Right atrium auricular region (tissue), 2 donors: Measurements from ENCODE around the gene MGAT4C. TPM values are rescaled to one million over a fixed set of nuclear protein-coding genes. Genes with fewer than 3 reads are reported as not detected.

Experiments used
- DNase-seq: peaks from one replicate; pipeline ENCODE4 v3.0.0-alpha.2; 2019; ENCODE audit warnings: low spot score
- H3K27ac ChIP-seq, 2 donors: fragments of 200-600 bp; sonication (generic); 1 replicate in 1 of 2; 2 replicates in 1 of 2; pipeline ENCODE4 v1.5.1; 2016 to 2019
- H3K27me3 ChIP-seq, 2 donors: fragments of 200-600 bp; sonication (generic); one replicate each; pipeline versions ENCODE4 v1.5.1 to v1.6.0; 2017 to 2019
- H3K36me3 ChIP-seq: fragments of 200-600 bp; sonication (generic); one replicate; pipeline ENCODE4 v1.5.1; 2016
- H3K4me1 ChIP-seq, 2 donors: fragments of 200-600 bp; sonication (generic); one replicate each; pipeline versions ENCODE4 v1.5.1 to v1.6.0; 2017 to 2019
- H3K4me3 ChIP-seq, 2 donors: fragments of 200-600 bp; sonication (generic); 1 replicate in 1 of 2; 2 replicates in 1 of 2; pipeline ENCODE4 v1.5.1; 2017 to 2019; ENCODE audit warnings: mild to moderate bottlenecking in 1 of 2, moderate library complexity in 1 of 2
- H3K9me3 ChIP-seq, 2 donors: fragments of 200-600 bp; sonication (generic); one replicate each; pipeline ENCODE4 v1.5.1; 2019
- CTCF ChIP-seq, 2 donors: fragments of 200-600 bp; sonication (generic); IDR thresholded peaks; one replicate each; pipeline ENCODE4 v1.5.1; 2019; ENCODE audit warnings: antibody characterized with exemption in 2 of 2
- total RNA-seq, 2 donors: library from RNA; depleted of rRNA; stranded (reverse); fragments of >200 nt; gene quantifications; one replicate each; pipeline ENCODE4 v1.1.0, GENCODE V29; 2016

Gene MGAT4C
- total RNA-seq, 2 donors from 2014 or later = 2.1 to 3.2 TPM

GRCh38 chr12:85993746-85994145 lies 262.4 kb downstream of the MGAT4C start:
- no peak for DNase-seq
- Histone ChIP-seq H3K4me1 (no peaks in the 10 kb centered on the region), H3K36me3 (no peaks in the 10 kb centered on the region), H3K27ac (no peak overlapping the region), H3K27me3 (no peaks in the 10 kb centered on the region), H3K9me3 (peaks cover 0 to 22% of the 10 kb centered on the region in 2 donors), H3K4me3 (no peak overlapping the region)
- no peak for TF ChIP-seq CTCF (IDR thresholded peaks at IDR 0.05)

DNA sequence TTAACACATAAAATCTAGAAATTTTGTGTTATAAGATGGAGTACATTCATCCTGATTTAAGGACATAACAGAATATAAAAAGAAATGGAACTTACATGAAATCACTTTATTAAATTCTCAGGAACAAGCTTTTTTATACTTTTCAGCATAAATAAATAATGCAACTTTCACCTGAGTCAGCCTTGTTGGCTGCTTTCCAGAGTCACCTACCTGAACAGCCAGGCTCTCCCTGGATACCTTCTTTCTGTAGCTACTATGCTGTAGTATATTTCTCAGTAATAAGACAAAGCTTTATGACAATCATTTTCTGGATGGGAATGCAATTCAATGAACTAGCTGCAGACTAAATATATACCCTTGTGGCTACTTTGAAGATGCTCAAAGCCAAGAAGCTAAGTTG lies 270.2 kb downstream of the MGAT4C start:
- no peak for DNase-seq
- no peaks in the 10 kb centered on the region for H3K4me1 ChIP-seq
- no peak overlapping the region for H3K4me3 ChIP-seq
- no peak for TF ChIP-seq CTCF (IDR thresholded peaks at IDR 0.05)
- no peaks in the 10 kb centered on the region for H3K9me3 ChIP-seq
- no peak overlapping the region for H3K27ac ChIP-seq
- no peaks in the 10 kb centered on the region for H3K27me3 ChIP-seq
- no peaks in the 10 kb centered on the region for H3K36me3 ChIP-seq

GRCh38 chr12:85983601-85984000 lies 272.6 kb downstream of the MGAT4C start:
- Histone ChIP-seq H3K9me3 (no peaks in the 10 kb centered on the region), H3K27ac (no peak overlapping the region), H3K4me3 (no peak overlapping the region), H3K27me3 (no peaks in the 10 kb centered on the region), H3K36me3 (no peaks in the 10 kb centered on the region), H3K4me1 (no peaks in the 10 kb centered on the region)
- TF ChIP-seq CTCF (IDR thresholded peaks at IDR 0.05) = no peak
- no peak for DNase-seq

DNA sequence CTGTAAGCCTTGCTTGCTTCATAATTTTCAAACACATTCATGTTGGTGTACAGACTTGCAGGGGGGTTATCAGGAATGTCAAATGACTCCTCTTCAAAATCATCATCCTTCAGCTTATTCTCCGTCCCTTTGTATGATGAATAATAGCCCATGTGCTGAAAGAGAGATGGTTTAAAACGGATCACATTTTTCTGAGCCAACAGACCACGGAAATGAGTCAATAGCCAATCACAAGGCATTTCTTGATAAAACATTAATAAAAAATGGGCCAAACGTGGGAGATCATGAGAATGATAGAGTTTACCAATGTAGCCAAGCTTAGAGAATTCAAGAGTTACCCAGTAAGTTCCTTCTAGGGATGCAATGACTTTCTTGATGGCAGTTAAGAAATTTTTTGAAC lies 276.6 kb downstream of the MGAT4C start:
- Histone ChIP-seq H3K9me3 (no peaks in the 10 kb centered on the region), H3K36me3 (no peaks in the 10 kb centered on the region), H3K27ac (no peak overlapping the region), H3K4me1 (no peaks in the 10 kb centered on the region), H3K4me3 (no peak overlapping the region), H3K27me3 (no peaks in the 10 kb centered on the region)
- DNase-seq = no peak
- no peak for TF ChIP-seq CTCF (IDR thresholded peaks at IDR 0.05)

GRCh38 chr12:85975716-85976115 lies 280.5 kb downstream of the MGAT4C start:
- no peak for TF ChIP-seq CTCF (IDR thresholded peaks at IDR 0.05)
- no peaks in the 10 kb centered on the region for H3K4me1 ChIP-seq
- H3K36me3 ChIP-seq = no peaks in the 10 kb centered on the region
- H3K27me3 ChIP-seq = no peaks in the 10 kb centered on the region
- no peak overlapping the region for H3K27ac ChIP-seq
- no peaks in the 10 kb centered on the region for H3K9me3 ChIP-seq
- DNase-seq = no peak
- no peak overlapping the region for H3K4me3 ChIP-seq

- Histone ChIP-seq H3K9me3 (no peaks in the 10 kb centered on the region), H3K36me3 (no peaks in the 10 kb centered on the region), H3K4me1 (no peaks in the 10 kb centered on the region), H3K27ac (no peak overlapping the region), H3K4me3 (no peak overlapping the region), H3K27me3 (no peaks in the 10 kb centered on the region)
- DNase-seq = no peak
- peak in 1 of 2 donors; percentile 18 for TF ChIP-seq CTCF (IDR thresholded peaks at IDR 0.05)
Measured at GRCh38 chr12:85971800-85972199, 284.4 kb downstream of the MGAT4C start.
